HEK293 (cell line): ENCODE results near the gene ABCB11.

Source experiments
- CTCF ChIA-PET: fragments of 350-600 bp; formaldehyde crosslinking; extraction: SDS; loops from one replicate; lab custom pipeline; 2021; ENCODE audit warnings: antibody characterized with exemption; lab: Yijun Ruan, JAX
- POLR2A ChIA-PET: fragments of 300-600 bp; formaldehyde crosslinking; extraction: SDS; loops from one replicate; lab custom pipeline; 2020; ENCODE audit warnings: antibody characterized with exemption, inconsistent platforms; lab: Yijun Ruan, JAX
- H3K27ac ChIP-seq: fragments of 200-500 bp; sonication (Bioruptor generic); 2 replicates; pipeline ENCODE4 v1.5.1; 2014; ENCODE audit warnings: low read depth, low read length, control low read depth, inconsistent platforms; ENCODE audit errors: extremely low read depth
- H3K36me3 ChIP-seq, 2 experiments: fragments of 200-500 bp in 1 of 2; sonication (Bioruptor generic) in 1 of 2; 1 replicate in 1 of 2; 2 replicates in 1 of 2; pipeline ENCODE4 v1.5.1; 2014 to 2017; ENCODE audit warnings: inconsistent platforms in 2 of 2, low read length in 2 of 2; ENCODE audit not compliant: control insufficient read depth in 2 of 2, insufficient read depth in 1 of 2
- H3K4me1 ChIP-seq: fragments of 200-500 bp; sonication (Bioruptor generic); 2 replicates; pipeline ENCODE4 v1.5.1; 2014; ENCODE audit warnings: mild to moderate bottlenecking, low read length, inconsistent platforms; ENCODE audit not compliant: control insufficient read depth, insufficient read depth
- H3K4me3 ChIP-seq: 2 replicates; pipeline ENCODE4 v1.5.1; 2011; ENCODE audit warnings: low read depth, mild to moderate bottlenecking, control low read depth, low read length, moderate library complexity
- H3K9me3 ChIP-seq: fragments of 200-500 bp; sonication (Bioruptor generic); 2 replicates; pipeline ENCODE4 v1.5.1; 2014; ENCODE audit warnings: low read depth, low read length, inconsistent platforms; ENCODE audit not compliant: control insufficient read depth, insufficient read depth
- GLI2 ChIP-seq: fragments of 450-650 bp; formaldehyde crosslinking; IDR thresholded peaks from 2 replicates; pipeline ENCODE4; 2017; ENCODE audit warnings: missing biosample characterization, missing genetic modification characterization, low read depth, borderline replicate concordance
- HOXC10 ChIP-seq: sonication (generic); formaldehyde crosslinking; IDR thresholded peaks from 2 replicates; pipeline ENCODE4 v1.8.1; 2023; ENCODE audit warnings: mild to moderate bottlenecking, missing genetic modification reagents
- HOXD13 ChIP-seq: sonication (generic); formaldehyde crosslinking; IDR thresholded peaks from 2 replicates; pipeline ENCODE4 v1.8.0; 2022; ENCODE audit warnings: missing genetic modification reagents, borderline replicate concordance
- KLF7 ChIP-seq: fragments of 450-650 bp; formaldehyde crosslinking; IDR thresholded peaks from 2 replicates; pipeline ENCODE4 v1.5.1; 2016; ENCODE audit warnings: missing biosample characterization, missing genetic modification characterization, borderline replicate concordance
- PBX3 ChIP-seq: sonication (generic); formaldehyde crosslinking; IDR thresholded peaks from 2 replicates; pipeline ENCODE4 v1.8.1; 2022; ENCODE audit warnings: mild to moderate bottlenecking, moderate library complexity, missing genetic modification reagents
- PRDM1 ChIP-seq: fragments of 450-650 bp; formaldehyde crosslinking; IDR thresholded peaks from 2 replicates; pipeline ENCODE4; 2016; ENCODE audit warnings: missing biosample characterization, missing genetic modification characterization
- REST ChIP-seq: fragments of 450-650 bp; formaldehyde crosslinking; IDR thresholded peaks from 2 replicates; pipeline ENCODE4 v1.5.1; 2016; ENCODE audit warnings: missing biosample characterization, missing genetic modification characterization
- WT1 ChIP-seq: fragments of 450-650 bp; formaldehyde crosslinking; IDR thresholded peaks from 2 replicates; pipeline ENCODE4 v1.5.1; 2016; ENCODE audit warnings: missing biosample characterization, missing genetic modification characterization
- ZBTB17 ChIP-seq: fragments of 450-650 bp; formaldehyde crosslinking; IDR thresholded peaks from 2 replicates; pipeline ENCODE4 v1.5.1; 2016; ENCODE audit warnings: missing biosample characterization, missing genetic modification characterization
- ZNF26 ChIP-seq: fragments of 450-650 bp; formaldehyde crosslinking; IDR thresholded peaks from 2 replicates; pipeline ENCODE4 v1.5.1; 2016; ENCODE audit warnings: missing biosample characterization, missing genetic modification characterization
- ZNF37A ChIP-seq: fragments of 450-650 bp; IDR thresholded peaks from 2 replicates; pipeline ENCODE4 v1.5.1; 2018; ENCODE audit warnings: missing biosample characterization, missing genetic modification characterization
- ZNF391 ChIP-seq: fragments of 450-650 bp; formaldehyde crosslinking; IDR thresholded peaks from 2 replicates; pipeline ENCODE4 v1.5.1; 2016; ENCODE audit warnings: low read depth, missing biosample characterization, missing genetic modification characterization, borderline replicate concordance
- ZNF423 ChIP-seq: fragments of 450-650 bp; formaldehyde crosslinking; IDR thresholded peaks from 2 replicates; pipeline ENCODE4 v1.5.1; 2016; ENCODE audit warnings: missing biosample characterization, missing genetic modification characterization
- ZNF426 ChIP-seq: fragments of 450-650 bp; formaldehyde crosslinking; IDR thresholded peaks from 2 replicates; pipeline ENCODE4 v1.5.1; 2017; ENCODE audit warnings: missing biosample characterization, missing genetic modification characterization, mild to moderate bottlenecking, inconsistent platforms, moderate library complexity
- ZNF433 ChIP-seq: fragments of 450-650 bp; formaldehyde crosslinking; IDR thresholded peaks from 2 replicates; pipeline ENCODE4 v1.5.1; 2016; ENCODE audit warnings: missing biosample characterization, missing genetic modification characterization, low read depth
- ZNF544 ChIP-seq: fragments of 450-650 bp; formaldehyde crosslinking; IDR thresholded peaks from 2 replicates; pipeline ENCODE4 v1.5.0; 2017; ENCODE audit warnings: missing biosample characterization, missing genetic modification characterization
- ZNF791 ChIP-seq: fragments of 450-650 bp; formaldehyde crosslinking; IDR thresholded peaks from 2 replicates; pipeline ENCODE4 v1.5.1; 2016; ENCODE audit warnings: missing biosample characterization, missing genetic modification characterization
- TF ChIP-seq, protein P1 (sequence below): fragments of 450-650 bp; formaldehyde crosslinking; IDR thresholded peaks from 2 replicates; pipeline ENCODE4 v1.5.1; 2017; ENCODE audit warnings: missing biosample characterization, missing genetic modification characterization

ABCB11 gene

GRCh38 chr2:169077674-169078240, 46.6 kb upstream of the ABCB11 start:
- Histone ChIP-seq H3K9me3 (no peaks in the 10 kb centered on the region), H3K36me3 (no peaks in the 10 kb centered on the region), H3K27ac (no peak overlapping the region), H3K4me3 (no peak overlapping the region), H3K4me1 (no peaks in the 10 kb centered on the region)
- ChIA-PET POLR2A (no interaction called here), CTCF (no interaction called here)
- TF ChIP-seq WT1 (no peak), PRDM1 (tag by site-specific recombination) (no peak), ZBTB17 (tag by site-specific recombination) (no peak), HOXD13 (CRISPR knock-in tag) (no peak), ZNF37A (tag by site-specific recombination) (no peak), HOXC10 (CRISPR knock-in tag) (no peak), ZNF433 (tag by site-specific recombination) (no peak), ZNF426 (tag by site-specific recombination) (no peak)
- TF ChIP-seq, protein P1, sequence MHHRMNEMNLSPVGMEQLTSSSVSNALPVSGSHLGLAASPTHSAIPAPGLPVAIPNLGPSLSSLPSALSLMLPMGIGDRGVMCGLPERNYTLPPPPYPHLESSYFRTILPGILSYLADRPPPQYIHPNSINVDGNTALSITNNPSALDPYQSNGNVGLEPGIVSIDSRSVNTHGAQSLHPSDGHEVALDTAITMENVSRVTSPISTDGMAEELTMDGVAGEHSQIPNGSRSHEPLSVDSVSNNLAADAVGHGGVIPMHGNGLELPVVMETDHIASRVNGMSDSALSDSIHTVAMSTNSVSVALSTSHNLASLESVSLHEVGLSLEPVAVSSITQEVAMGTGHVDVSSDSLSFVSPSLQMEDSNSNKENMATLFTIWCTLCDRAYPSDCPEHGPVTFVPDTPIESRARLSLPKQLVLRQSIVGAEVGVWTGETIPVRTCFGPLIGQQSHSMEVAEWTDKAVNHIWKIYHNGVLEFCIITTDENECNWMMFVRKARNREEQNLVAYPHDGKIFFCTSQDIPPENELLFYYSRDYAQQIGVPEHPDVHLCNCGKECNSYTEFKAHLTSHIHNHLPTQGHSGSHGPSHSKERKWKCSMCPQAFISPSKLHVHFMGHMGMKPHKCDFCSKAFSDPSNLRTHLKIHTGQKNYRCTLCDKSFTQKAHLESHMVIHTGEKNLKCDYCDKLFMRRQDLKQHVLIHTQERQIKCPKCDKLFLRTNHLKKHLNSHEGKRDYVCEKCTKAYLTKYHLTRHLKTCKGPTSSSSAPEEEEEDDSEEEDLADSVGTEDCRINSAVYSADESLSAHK (tag by site-specific recombination) = no peak

DNA sequence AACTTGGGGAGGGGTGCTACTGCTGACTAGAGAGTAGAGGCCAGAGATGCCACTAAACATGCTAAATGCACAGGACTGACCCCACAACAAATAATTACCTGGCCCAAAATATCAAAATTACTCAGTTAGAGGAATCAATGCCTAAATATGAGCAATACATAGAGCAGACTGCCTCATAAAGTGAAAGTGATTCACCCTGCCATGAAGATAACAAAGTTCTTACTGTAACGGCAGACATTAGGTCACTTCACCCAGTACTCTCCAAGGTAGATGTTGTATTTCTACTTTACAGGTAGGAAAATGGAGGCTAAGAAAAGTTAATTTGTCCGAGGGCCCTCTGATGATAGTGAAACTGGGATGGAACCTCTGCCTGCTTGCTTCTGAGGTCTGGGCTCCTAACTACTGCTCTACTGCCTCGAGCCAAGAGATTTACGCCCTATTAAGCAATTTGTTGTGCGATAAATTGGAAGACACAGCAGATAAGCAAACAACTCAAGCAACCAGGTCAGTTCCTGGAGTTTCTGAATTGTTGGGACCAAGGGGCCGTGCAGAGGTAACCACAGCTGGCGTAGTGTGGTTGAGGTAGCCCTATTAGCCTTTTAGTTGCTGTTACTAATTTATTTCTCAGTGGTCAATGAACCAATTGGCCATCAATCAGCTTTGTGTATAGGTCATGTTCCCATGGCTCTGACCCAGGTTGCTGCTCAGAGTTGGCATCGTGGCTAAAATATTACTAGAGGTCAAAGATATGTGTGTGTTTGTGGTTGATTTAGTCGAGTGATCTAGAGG, 43.0 kb upstream of the ABCB11 start:
- Histone ChIP-seq H3K4me3 (no peak overlapping the region), H3K4me1 (no peaks in the 10 kb centered on the region), H3K27ac (no peak overlapping the region), H3K36me3 (no peaks in the 10 kb centered on the region), H3K9me3 (no peaks in the 10 kb centered on the region)
- TF ChIP-seq GLI2 (tag by site-specific recombination) = no peak
- TF ChIP-seq REST = peak; percentile 52
- CTCF ChIA-PET = interaction anchor here (0.8 kb wide), 1 partner anchor 104 kb away, joined by 3 read pairs; no protein-coding TSS in a partner anchor
- POLR2A ChIA-PET = no interaction called here

DNA sequence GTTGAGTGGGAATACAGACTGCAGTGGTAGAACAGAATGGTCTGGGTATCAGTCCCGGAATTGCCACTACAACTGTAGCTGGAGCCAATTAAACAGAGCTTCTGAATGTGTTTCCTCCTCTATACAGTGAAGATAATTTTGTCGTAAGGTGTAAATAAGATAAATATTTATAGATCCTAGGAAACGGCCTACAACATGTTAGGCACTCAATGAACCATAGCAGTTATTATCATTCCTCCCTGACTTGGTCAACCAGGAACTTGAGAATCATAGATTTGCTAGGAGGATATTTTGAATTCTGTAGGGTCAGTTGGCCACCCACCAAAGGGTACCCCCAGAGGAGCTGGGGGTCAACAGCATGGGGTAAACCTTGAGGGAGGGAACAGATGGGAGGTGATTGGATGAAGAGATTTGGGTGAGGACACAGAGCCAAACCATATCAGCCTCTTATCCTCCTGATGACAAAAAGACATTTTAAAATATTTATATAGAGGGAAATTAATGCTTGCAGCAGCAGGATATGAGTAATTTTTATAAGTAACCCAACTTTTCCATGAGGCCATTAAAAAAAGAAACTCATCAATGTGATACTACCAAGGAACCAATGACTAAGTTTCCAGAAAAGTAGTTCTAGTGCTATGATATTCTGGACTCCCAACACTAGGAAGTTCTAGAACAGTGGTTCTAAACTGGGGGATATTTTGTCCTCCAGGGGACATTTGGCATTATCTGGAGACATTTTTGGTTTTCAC, 42.3 kb upstream of the ABCB11 start:
- H3K4me3 ChIP-seq = no peak overlapping the region
- POLR2A ChIA-PET = no interaction called here
- no peak for TF ChIP-seq KLF7 (tag by site-specific recombination)
- TF ChIP-seq ZNF26 (tag by site-specific recombination) = peak; percentile 43; the same call in 1 of the 2 replicates
- no peak for TF ChIP-seq ZNF423 (tag by site-specific recombination)
- TF ChIP-seq ZNF544 (tag by site-specific recombination) = no peak
- no peak for TF ChIP-seq ZNF391
- no peak for TF ChIP-seq PBX3 (CRISPR knock-in tag)
- TF ChIP-seq ZNF791 = no peak
- no peaks in the 10 kb centered on the region for H3K9me3 ChIP-seq
- H3K36me3 ChIP-seq = no peaks in the 10 kb centered on the region
- CTCF ChIA-PET = no interaction called here
- no peaks in the 10 kb centered on the region for H3K4me1 ChIP-seq
- H3K27ac ChIP-seq = no peak overlapping the region
